IPS-18c (cell line): ENCODE results near the gene CD1C.
"Not testable (repeated sequence)": the region's sequence is repeated elsewhere in the genome, so short reads cannot be mapped to it uniquely, and the experiment has no call there.

Source experiments
- H3K4me3 ChIP-seq: 2 replicates; pipeline ENCODE4 v1.7.0; 2013; ENCODE audit warnings: low read depth, mild to moderate bottlenecking, low read length, moderate library complexity; ENCODE audit not compliant: insufficient read depth
- H3K9me3 ChIP-seq: one replicate; pipeline ENCODE4 v1.6.1; 2013; ENCODE audit warnings: mild to moderate bottlenecking, low read length, moderate library complexity; ENCODE audit not compliant: control insufficient read depth, insufficient read depth

The CD1C gene

DNA sequence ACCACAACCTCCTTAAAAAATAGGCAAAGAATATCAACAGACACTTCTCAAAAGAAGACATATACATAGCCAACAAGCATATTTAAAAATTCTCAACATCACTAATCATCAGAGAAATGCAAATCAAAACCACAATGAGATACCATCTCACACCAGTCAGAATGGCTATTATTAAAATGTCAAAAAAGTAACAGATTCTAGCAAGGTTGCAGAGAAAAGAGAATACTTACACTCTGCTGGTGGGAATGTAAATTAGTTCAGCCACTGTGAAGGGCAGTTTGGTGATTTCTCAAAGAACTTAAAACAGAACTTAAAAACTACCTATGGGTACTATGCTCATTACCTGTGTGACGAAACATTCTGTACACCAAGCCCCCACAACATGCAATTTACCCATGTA, 20.9 kb downstream of the CD1C start:
- H3K4me3 ChIP-seq, result no peak overlapping the region
- H3K9me3 ChIP-seq, result no peaks in the 10 kb centered on the region

DNA sequence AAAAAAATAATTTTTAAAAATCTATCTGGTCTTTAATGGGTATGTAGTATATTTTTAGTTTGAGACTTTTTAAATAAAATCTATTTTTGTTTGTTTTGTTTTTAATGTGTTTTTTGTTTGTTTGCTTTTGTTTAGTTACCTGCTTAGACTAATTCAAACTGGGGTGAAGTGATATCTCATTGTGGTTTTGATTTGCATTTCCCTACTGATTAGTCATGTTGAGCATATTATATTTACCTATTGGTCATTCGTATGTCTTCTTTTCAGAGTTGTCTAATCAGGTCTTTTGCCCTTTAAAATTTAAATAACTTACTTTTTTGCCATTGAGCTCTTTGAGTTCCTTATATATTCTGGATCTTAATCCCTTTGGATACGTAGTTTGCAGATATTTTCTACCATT, 21.3 kb downstream of the CD1C start:
- Histone ChIP-seq H3K4me3 (no peak overlapping the region), H3K9me3 (no peaks in the 10 kb centered on the region)

DNA sequence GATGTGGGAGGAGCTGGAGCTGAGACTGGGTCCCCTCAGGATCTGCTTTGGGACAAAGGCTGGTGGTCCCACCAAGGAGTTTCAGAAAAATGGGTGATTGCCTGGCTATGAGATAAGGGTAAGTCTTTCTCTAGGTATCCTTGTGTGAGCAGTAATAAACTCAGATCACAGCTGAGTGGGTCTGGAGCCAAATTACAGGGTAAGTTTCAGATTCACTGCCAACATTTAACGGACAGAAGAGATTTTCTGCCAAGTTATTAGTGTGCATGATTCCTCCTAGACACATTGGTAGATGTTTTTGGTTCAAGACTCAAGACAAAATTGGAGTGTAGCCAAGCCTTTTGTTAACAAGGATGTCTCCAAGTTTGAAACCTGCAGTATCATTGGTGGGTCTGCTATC, 34.1 kb downstream of the CD1C start:
- H3K9me3 ChIP-seq, result no peaks in the 10 kb centered on the region
- H3K4me3 ChIP-seq, result no peak overlapping the region

DNA sequence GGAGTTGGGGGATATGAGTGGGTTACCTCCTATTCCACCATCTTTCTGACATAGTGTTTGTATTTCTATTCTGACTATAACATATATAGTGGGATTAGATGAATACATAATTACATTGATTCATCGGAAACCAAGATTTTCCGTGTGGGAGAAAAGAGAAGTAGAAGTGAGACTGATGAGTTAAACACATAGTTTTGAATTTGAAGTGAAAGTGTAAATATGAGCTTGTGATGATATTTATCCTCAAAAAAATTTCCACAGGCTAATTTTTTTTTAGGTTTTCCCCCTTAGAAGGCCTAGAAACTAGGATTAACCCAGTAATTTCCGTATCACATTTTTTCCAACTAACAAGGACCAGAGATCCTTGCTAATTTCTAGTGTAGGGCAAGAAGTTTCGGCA, 34.7 kb downstream of the CD1C start:
- H3K9me3 ChIP-seq, result no peaks in the 10 kb centered on the region
- H3K4me3 ChIP-seq, result no peak overlapping the region

DNA sequence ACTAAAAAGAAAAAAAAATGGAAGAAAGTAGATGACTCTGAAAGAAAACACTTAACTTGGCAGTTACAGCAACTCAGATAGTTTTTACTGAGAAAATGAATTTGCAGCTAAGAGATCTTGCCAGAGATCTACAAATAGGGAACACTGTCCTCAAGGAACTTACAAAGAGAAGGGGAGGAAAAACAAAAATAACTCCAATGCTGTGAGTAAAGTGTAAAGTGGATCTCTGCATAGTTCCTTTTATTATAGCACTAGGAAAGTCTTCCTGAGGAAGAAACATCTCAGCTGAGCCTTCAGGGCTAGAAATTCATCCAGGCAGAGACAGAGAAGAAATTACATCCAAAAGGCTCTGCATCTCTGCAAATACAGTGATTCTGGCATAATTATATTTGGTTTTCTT, 37.8 kb downstream of the CD1C start:
- no peaks in the 10 kb centered on the region for H3K9me3 ChIP-seq
- no peak overlapping the region for H3K4me3 ChIP-seq

DNA sequence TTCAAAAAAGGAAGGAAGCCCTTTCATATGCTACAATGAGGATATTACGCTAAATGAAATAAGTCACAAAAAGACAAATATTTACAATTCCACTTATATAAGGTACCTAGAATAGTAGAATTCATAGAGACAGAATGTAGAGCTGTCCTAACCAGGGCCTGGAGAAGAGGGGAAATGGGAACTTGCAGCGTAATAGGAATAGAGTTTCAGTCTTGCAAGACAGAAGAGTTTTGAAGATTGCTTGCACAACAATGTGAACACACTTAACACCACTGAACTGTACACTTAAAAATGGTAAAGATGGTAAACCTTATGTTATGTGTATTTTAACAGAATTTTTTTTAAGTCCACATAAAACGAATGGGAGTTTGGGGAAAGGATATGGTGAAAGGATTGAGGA, 38.7 kb downstream of the CD1C start:
- H3K9me3 ChIP-seq, result no peaks in the 10 kb centered on the region
- H3K4me3 ChIP-seq, result no peak overlapping the region

DNA sequence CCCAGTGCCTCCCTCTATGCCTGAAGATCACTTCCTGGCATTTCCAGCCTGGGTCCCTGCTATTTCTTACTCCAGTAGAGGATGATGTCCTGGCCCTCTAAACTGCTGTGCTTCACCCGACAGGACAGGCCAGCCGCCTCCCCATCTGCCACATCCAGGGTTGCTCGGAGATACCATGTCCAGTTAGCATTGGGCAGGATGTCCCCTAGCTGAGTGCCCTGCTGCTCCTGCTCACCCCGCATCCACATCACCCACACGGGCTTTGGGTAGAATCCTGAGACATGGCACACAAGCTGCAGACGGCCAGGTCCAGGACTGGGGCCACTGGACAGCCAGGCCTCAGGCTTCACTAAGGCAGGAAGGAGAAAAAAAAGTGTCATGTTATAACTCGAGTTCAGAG, 39.6 kb downstream of the CD1C start:
- H3K4me3 ChIP-seq, result no peak overlapping the region
- H3K9me3 ChIP-seq, result no peaks in the 10 kb centered on the region

DNA sequence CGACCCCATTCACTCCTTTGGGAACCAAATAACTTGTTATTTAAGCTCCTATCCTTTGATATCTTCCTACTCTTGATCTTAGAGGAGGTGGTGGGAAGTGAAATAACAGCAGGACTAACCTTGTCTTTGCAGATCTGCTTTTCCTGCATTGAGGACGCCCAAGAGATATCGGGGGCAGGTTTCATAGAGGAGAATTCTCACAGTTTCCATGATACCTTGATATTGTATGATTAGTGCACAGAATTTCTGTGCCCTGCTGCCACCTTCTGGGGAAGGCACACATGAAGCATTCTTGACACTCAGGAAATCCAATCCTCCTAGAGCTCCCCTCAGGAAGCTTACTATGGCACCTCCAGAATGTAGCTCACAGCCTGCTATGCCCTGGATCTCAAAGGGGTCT, 40.0 kb downstream of the CD1C start:
- no peak overlapping the region for H3K4me3 ChIP-seq

DNA sequence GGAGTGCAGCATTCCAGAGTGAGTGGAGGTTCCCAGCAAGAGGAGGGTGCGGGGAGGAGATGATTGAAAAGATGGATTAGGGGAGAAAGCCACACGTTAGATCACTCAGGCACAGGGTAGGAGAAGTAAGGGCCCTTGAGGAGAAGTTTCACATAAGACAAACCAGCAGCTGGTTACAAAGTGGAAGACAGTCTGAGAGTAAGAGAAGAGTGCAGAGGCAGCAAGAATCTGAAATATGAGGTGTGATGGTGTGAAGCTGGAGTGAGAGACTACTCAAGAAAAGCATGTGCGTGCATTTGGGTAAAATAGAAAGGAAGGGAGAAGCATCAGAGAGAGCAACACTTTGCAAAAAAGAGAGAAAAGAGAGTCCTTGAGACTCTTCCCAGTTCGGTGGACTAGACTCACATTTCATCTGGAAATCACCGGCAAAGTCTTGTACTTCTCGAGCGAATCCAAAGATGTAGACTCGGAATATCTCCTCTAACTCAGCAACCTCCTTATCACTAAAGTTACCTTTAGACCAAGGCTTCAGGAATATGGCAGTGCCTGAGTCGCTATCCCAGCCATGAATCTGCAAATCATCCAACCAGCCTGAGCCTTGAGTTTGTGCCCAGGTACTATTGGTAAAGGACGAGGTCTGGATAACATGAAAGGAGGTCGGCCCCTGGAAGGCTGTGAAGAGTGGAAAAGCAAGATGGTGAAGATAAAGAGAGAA, 40.8 kb downstream of the CD1C start:
- no peak overlapping the region for H3K4me3 ChIP-seq
- no peaks in the 10 kb centered on the region for H3K9me3 ChIP-seq

More for the DNA sequence above, 40.0 kb downstream of the CD1C start:
- no peaks in the 10 kb centered on the region for H3K9me3 ChIP-seq

DNA sequence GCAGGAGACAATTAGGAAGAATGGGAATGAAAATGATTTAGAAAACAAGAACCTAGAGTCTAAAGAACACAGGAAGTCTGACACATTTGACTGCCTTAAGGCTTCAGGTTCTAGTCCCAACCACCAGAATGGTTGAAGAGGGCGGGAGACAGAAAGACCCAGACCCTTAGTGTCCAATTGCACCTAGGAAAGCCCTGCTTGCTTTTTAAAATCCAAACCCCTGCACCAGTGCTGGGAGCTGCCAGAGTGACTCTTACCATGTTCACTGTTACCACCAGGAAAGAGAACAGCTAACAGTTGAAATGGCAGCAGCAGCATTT, 41.3 kb downstream of the CD1C start:
- Histone ChIP-seq H3K9me3 (no peaks in the 10 kb centered on the region), H3K4me3 (no peak overlapping the region)

DNA sequence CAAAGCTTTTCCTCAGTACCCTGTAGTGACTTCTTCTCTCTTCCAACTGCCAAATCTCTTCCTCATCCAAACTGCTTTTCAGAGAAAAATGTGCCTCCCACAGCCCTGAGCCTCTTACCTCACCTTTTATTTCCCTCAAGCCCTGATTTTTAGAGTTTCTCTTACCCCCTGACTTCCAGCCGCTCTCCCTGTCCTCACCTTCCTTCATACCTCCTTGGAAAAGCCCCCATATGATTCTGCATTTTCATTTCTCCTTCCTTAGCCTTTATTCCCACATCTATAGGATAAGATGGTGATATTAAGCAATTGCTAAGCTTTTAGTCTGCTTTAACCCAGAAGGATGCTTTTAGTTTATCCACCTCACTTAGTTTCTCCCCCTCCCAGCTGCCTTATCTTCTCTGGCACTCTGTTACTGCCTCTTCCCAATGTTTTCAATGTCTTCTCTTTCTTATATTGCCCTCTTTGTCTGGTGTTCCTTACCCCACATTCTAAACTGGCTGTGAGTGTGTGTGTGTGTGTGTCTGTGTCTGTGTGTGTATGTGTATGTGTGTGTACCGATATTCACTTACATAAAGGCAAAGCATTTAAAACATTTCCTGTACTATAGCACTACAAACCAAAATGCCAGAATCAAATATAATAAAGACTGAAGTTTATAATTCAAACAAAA, 41.9 kb downstream of the CD1C start, which contains the start of gene CD1B:
Gene CD1B, minus strand, starts transcription at position 51 of the 670 bp plus-strand sequence. CDS start 108 bp downstream, outside the sequence.
- no peak within 1 kb of the TSS for H3K4me3 ChIP-seq

DNA sequence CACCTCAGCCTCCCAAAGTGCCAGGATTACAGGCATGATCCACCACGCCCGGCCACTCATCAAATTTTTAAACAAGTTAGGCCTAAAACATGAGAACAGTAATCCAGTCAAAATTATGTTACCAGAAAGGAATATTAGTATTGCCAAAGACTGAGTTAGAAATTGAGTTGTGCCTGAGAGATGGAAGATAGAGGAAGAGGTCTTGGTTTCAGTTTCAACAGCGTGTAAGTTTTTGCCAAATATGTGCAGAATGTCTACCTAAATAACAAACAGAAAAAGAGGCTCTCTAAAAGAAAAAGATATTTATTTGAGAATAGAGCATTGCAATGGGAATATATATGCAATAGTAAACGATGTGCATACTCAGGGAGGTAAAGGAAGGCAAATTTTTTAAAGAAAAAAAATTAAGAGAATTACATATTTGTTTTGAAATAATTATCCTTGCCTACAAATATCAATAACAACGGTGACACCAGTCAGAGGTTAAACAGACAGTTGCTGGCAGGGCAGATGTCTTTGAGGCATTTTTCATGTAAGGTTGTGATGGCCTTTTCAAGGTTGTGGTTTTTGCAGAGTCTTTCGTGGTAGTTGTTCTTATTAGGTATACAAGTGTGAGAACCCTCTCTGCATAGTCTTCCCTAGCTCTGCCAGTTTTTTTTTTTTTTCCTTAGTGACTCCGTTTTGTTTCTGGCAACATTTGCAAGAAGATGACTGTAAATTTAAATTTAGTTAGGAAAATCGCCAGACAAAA, 43.9 kb downstream of the CD1C start:
- Histone ChIP-seq H3K9me3 (no peaks in the 10 kb centered on the region), H3K4me3 (no peak overlapping the region)

More for the DNA sequence above, 41.9 kb downstream of the CD1C start, which contains the start of gene CD1B:
- no peaks in the 10 kb centered on the region for H3K9me3 ChIP-seq

DNA sequence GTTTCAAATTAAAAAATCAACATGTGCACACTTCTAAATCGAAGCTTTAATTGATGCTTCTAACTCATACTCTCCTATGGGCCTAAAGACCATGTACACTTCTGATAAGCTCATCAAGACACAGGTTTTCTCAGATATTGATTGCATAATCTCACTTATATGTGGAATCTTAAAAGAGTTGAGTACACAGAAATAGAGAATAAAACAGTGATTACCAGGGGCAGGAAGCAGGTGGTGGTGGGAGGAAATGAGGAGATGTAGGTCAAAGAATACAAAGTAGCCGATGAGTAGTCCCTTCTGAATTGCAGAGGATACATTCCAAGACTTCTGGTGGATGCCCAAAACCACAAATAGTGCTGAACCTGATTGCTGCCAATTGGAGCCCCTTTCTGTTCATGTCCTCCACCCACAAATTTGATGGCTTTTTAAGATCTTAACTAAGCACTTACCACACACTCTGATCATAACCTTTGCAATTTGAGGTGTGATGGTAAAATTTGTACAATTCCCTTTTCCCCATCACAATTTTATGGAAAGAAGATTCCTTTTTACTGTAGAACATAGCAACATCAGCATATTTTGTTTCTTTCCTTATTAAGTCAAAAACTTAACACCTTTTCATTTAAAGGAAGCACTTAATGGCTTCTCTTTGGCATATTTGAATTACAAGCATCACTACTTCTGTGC, 44.9 kb downstream of the CD1C start:
- Histone ChIP-seq H3K4me3 (no peak overlapping the region), H3K9me3 (no peaks in the 10 kb centered on the region)

DNA sequence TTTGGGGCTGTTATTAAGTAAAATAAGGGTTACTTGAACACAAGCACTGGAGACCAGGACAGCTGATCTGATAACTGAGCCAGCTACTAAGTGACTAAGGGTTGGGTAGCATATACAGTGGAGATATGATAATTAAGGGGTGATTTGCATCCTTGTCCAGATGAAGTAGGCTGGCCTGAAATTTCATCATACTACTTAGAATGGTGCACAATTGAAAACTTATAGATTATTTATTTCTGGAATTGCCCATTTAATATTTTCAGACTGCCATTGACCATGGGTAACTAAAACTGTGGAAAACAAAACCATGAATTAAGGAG, 45.5 kb downstream of the CD1C start:
- Histone ChIP-seq H3K9me3 (no peaks in the 10 kb centered on the region), H3K4me3 (no peak overlapping the region)

DNA sequence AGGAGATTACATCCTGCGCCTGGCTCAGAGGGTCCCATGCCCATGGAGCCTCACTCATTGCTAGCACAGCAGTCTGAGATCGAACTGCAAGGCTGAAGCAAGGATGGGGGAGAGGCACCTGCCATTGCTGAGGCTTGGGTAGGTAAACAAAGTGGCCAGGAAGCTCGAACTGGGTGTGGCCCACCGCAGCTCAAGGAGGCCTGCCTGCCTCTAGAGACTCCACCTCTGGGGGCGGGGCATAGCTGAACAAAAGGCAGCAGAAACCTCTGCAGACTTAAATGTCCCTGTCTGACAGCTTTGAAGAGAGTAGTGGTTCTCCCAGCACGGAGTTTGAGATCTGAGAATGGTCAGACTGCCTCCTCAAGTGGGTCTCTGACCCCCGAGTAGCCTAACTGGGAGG, 46.7 kb downstream of the CD1C start:
- H3K4me3 ChIP-seq, H3K9me3 ChIP-seq: not testable (repeated sequence)
